Measurements from ENCODE around the gene CNKSR2. TPM values are rescaled to one million over a fixed set of nuclear protein-coding genes. Genes with fewer than 3 reads are reported as not detected.

Gene CNKSR2
- total and polyA plus RNA-seq, 10 of the 15 experiments (the other 5 are each of a cell fraction or from before 2014, with no cell fraction given), result 0.02 to 0.69 (median 0.18) TPM; not detected in 4

- RAD21 ChIA-PET (ENCODE audit: unreplicated experiment), result no interaction called here
- BruUV-seq (replicated peaks), result no TSS peak
- ATAC-seq, result no peak
These were observed 24.2 kb downstream of the CNKSR2 start for GRCh38 chrX:21398426-21398825.

More at GRCh38 chrX:21398426-21398825, 24.2 kb downstream of the CNKSR2 start:
- ChIA-PET SMC1A (ENCODE audit: uncharacterized antibody, unreplicated experiment) (no interaction called here), POLR2A (no interaction called here), CTCF (no interaction called here)
- Histone ChIP-seq H3K4me3 (no peak overlapping the region), H3K36me3 (ENCODE audit: control insufficient read depth in 2 of 2, insufficient read depth in 2 of 2, low read length in 1 of 2) (no peaks in the 10 kb centered on the region), H3K9me3 (replicated peaks; ENCODE audit: control insufficient read depth, insufficient read depth, low read length) (no peaks in the 10 kb centered on the region), H3K9ac (ENCODE audit: control insufficient read depth, insufficient read depth, low read length) (no peak overlapping the region), H3K27ac (ENCODE audit: control insufficient read depth, insufficient read depth) (no peak overlapping the region), H3K4me1 (ENCODE audit: control insufficient read depth, insufficient read depth, low read length) (no peaks in the 10 kb centered on the region), H3K79me2 (ENCODE audit: control insufficient read depth, insufficient read depth, low read length) (no peaks in the 10 kb centered on the region), H2AFZ (ENCODE audit: control insufficient read depth, low read depth, low read length) (no peak overlapping the region), H4K20me1 (ENCODE audit: control insufficient read depth, insufficient read depth) (no peaks in the 10 kb centered on the region), H3K27me3 (replicated peaks in 1 of 2; ENCODE audit: control insufficient read depth in 2 of 2, insufficient read depth in 2 of 2, low read length in 1 of 2) (no peaks in the 10 kb centered on the region), H3K4me2 (ENCODE audit: control insufficient read depth, insufficient read depth) (no peak overlapping the region)
- WGBS (ENCODE audit: insufficient coverage, insufficient replicate concordance, low lambda C conversion rate, missing lambda C conversion rate), result 0% methylated on average over 3 of the region's 3 CpGs
- intact Hi-C loops (cut with micrococcal nuclease; ENCODE audit: unreplicated experiment) (no loop called here), in situ Hi-C loops (cut with MboI) (no loop called here)
- DNase-seq (ENCODE audit: low read depth, low spot score) (no peak), FAIRE-seq (no peak)
- TF ChIP-seq STAT1 (conservative IDR thresholded peaks at IDR 0.05), result no peak
- TF ChIP-seq FOS (IDR thresholded peaks at IDR 0.05; ENCODE audit: borderline replicate concordance, extremely low read depth, insufficient read length), result no peak
- no peak for TF ChIP-seq BMI1 (IDR thresholded peaks at IDR 0.05; ENCODE audit: borderline replicate concordance)
- TF ChIP-seq RELA (IDR thresholded peaks at IDR 0.05; ENCODE audit: borderline replicate concordance, partially characterized antibody), result no peak
- no peak for TF ChIP-seq CBX3 (IDR thresholded peaks at IDR 0.05; ENCODE audit: borderline replicate concordance, low read depth)
- TF ChIP-seq HDAC2 (IDR thresholded peaks at IDR 0.05), result no peak
- no peak for TF ChIP-seq SKIL (IDR thresholded peaks at IDR 0.05; ENCODE audit: low read depth, poor library complexity, severe bottlenecking)
- TF ChIP-seq, protein P1, sequence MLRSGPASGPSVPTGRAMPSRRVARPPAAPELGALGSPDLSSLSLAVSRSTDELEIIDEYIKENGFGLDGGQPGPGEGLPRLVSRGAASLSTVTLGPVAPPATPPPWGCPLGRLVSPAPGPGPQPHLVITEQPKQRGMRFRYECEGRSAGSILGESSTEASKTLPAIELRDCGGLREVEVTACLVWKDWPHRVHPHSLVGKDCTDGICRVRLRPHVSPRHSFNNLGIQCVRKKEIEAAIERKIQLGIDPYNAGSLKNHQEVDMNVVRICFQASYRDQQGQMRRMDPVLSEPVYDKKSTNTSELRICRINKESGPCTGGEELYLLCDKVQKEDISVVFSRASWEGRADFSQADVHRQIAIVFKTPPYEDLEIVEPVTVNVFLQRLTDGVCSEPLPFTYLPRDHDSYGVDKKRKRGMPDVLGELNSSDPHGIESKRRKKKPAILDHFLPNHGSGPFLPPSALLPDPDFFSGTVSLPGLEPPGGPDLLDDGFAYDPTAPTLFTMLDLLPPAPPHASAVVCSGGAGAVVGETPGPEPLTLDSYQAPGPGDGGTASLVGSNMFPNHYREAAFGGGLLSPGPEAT (IDR thresholded peaks at IDR 0.05; ENCODE audit: low read depth), result no peak
- TF ChIP-seq, protein P2, sequence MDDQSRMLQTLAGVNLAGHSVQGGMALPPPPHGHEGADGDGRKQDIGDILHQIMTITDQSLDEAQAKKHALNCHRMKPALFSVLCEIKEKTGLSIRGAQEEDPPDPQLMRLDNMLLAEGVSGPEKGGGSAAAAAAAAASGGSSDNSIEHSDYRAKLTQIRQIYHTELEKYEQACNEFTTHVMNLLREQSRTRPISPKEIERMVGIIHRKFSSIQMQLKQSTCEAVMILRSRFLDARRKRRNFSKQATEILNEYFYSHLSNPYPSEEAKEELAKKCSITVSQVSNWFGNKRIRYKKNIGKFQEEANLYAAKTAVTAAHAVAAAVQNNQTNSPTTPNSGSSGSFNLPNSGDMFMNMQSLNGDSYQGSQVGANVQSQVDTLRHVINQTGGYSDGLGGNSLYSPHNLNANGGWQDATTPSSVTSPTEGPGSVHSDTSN (IDR thresholded peaks at IDR 0.05; ENCODE audit: insufficient replicate concordance, low read depth, low read length), result no peak
- no peak for TF ChIP-seq E2F4 (IDR thresholded peaks at IDR 0.05; ENCODE audit: low read depth, low read length)
- no peak for TF ChIP-seq NR2C1 (IDR thresholded peaks at IDR 0.05)
- no peak for TF ChIP-seq NFXL1 (IDR thresholded peaks at IDR 0.05; ENCODE audit: borderline replicate concordance)
- no peak for TF ChIP-seq POLR2AphosphoS5 (IDR thresholded peaks at IDR 0.05; ENCODE audit: low read length)
- no peak for TF ChIP-seq ZBED1 (IDR thresholded peaks at IDR 0.05; ENCODE audit: borderline replicate concordance)
- TF ChIP-seq PKNOX1 (IDR thresholded peaks at IDR 0.05), result no peak
- TF ChIP-seq TBL1XR1 (IDR thresholded peaks at IDR 0.05; ENCODE audit: low read depth, low read length), result no peak
- no peak for TF ChIP-seq SMC3 (IDR thresholded peaks at IDR 0.05; ENCODE audit: borderline replicate concordance, low read length)
- no peak for TF ChIP-seq IRF3 (IDR thresholded peaks at IDR 0.05)

All from GM12878 (cell line).